ENCODE measurements around the gene PRDM16. TPM values are rescaled to one million over a fixed set of nuclear protein-coding genes. Genes with fewer than 3 reads are reported as not detected.

The PRDM16 gene
- total RNA-seq, 1 experiment from 2014 or later: 1.6 TPM

- Mint-ChIP-seq H3K4me1 (0 out of 2 replicates have a peak, but pooled peaks cover 4% of the 10 kb centered on the region), H3K4me3 (no peak overlapping the region), H3K36me3 (no peaks in the 10 kb centered on the region), H3K9me3 (no peaks in the 10 kb centered on the region), H3K27ac (no peak overlapping the region), H3K27me3 (ENCODE audit: low read depth) (peaks cover 6% of the 10 kb centered on the region)
- DNase-seq (ENCODE audit: low spot score) (no peak), ATAC-seq (no peak)
- ChIA-PET POLR2A (no interaction called here), CTCF (no interaction called here)
- TF ChIP-seq ZNF425 (CRISPR knock-in tag; conservative IDR thresholded peaks at IDR 0.05): no peak
- TF ChIP-seq TCF7 (CRISPR knock-in tag; IDR thresholded peaks at IDR 0.05; ENCODE audit: low read depth): no peak
- no peak for TF ChIP-seq IRF2 (CRISPR knock-in tag; IDR thresholded peaks at IDR 0.05; ENCODE audit: borderline replicate concordance, low read depth)
- no peak for TF ChIP-seq ETV6 (CRISPR knock-in tag; IDR thresholded peaks at IDR 0.05)
- no peak for TF ChIP-seq TEAD4 (CRISPR knock-in tag; IDR thresholded peaks at IDR 0.05)
- no peak for TF ChIP-seq ZNF263 (CRISPR knock-in tag; IDR thresholded peaks at IDR 0.05; ENCODE audit: low read depth)
- no peak for TF ChIP-seq MXD4 (CRISPR knock-in tag; IDR thresholded peaks at IDR 0.05; ENCODE audit: borderline replicate concordance)
- TF ChIP-seq GRHL2 (CRISPR knock-in tag; IDR thresholded peaks at IDR 0.05; ENCODE audit: insufficient replicate concordance, severe bottlenecking): no peak
- TF ChIP-seq JAZF1 (CRISPR knock-in tag; IDR thresholded peaks at IDR 0.05): no peak
- TF ChIP-seq HMGA2 (CRISPR knock-in tag; IDR thresholded peaks at IDR 0.05): no peak
- TF ChIP-seq USF1 (CRISPR knock-in tag; IDR thresholded peaks at IDR 0.05): no peak
- no peak for TF ChIP-seq RELA (CRISPR knock-in tag; IDR thresholded peaks at IDR 0.05; ENCODE audit: borderline replicate concordance)
- no peak for TF ChIP-seq ZBTB43 (CRISPR knock-in tag; IDR thresholded peaks at IDR 0.05)
- TF ChIP-seq ZNF232 (CRISPR knock-in tag; IDR thresholded peaks at IDR 0.05): no peak
- TF ChIP-seq EMX1 (CRISPR knock-in tag; IDR thresholded peaks at IDR 0.05): no peak
- no peak for TF ChIP-seq ELF4 (CRISPR knock-in tag; IDR thresholded peaks at IDR 0.05; ENCODE audit: low read depth)
- TF ChIP-seq ZNF512 (CRISPR knock-in tag; IDR thresholded peaks at IDR 0.05; ENCODE audit: borderline replicate concordance): no peak
Observed at GRCh38 chr1:3081171-3081683, 12.2 kb downstream of the PRDM16 start.

GRCh38 chr1:3082051-3082450 lies 13.0 kb downstream of the PRDM16 start:
- CTCF ChIA-PET: interaction anchor here (0.8 to 1.2 kb wide), 2 partner anchors 268 to 343 kb away, joined by 3 read pairs; no protein-coding TSS in a partner anchor
- DNase-seq (ENCODE audit: low spot score) (no peak), ATAC-seq (no peak)
- POLR2A ChIA-PET: no interaction called here
- 0 out of 2 replicates have a peak, but pooled peaks cover 4% of the 10 kb centered on the region for H3K4me1 Mint-ChIP-seq
- H3K36me3 Mint-ChIP-seq: no peaks in the 10 kb centered on the region
- H3K4me3 Mint-ChIP-seq: no peak overlapping the region
- H3K27me3 Mint-ChIP-seq (ENCODE audit: low read depth): no peaks in the 10 kb centered on the region; the same call in 1 of the 2 replicates
- H3K9me3 Mint-ChIP-seq: no peaks in the 10 kb centered on the region
- H3K27ac Mint-ChIP-seq: no peak overlapping the region
- TF ChIP-seq NFYB (CRISPR knock-in tag; conservative IDR thresholded peaks at IDR 0.05; ENCODE audit: low read depth) (no peak), HMGXB4 (CRISPR knock-in tag; IDR thresholded peaks at IDR 0.05) (no peak), RELA (CRISPR knock-in tag; IDR thresholded peaks at IDR 0.05; ENCODE audit: borderline replicate concordance) (no peak), EMX1 (CRISPR knock-in tag; IDR thresholded peaks at IDR 0.05) (no peak), E2F4 (CRISPR knock-in tag; IDR thresholded peaks at IDR 0.05; ENCODE audit: borderline replicate concordance, low read depth) (no peak), USF2 (CRISPR knock-in tag; IDR thresholded peaks at IDR 0.05) (no peak), SMAD4 (CRISPR knock-in tag; IDR thresholded peaks at IDR 0.05) (no peak), NFATC4 (CRISPR knock-in tag; IDR thresholded peaks at IDR 0.05) (no peak), CBFB (CRISPR knock-in tag; IDR thresholded peaks at IDR 0.05; ENCODE audit: low read depth) (no peak), IRF1 (CRISPR knock-in tag; IDR thresholded peaks at IDR 0.05) (no peak)
